SK-N-SH treated with all-trans-retinoic acid at 6 μM for 48 hours (cell line): Measurements from ENCODE around the gene CTSA.
"Not testable (repeated sequence)": the region's sequence is repeated elsewhere in the genome, so short reads cannot be mapped to it uniquely, and the experiment has no call there.

Experiments used
- ATAC-seq: fragments of 200-7000 bp; cut with Tn5 transposase; 3 replicates; pipeline ENCODE4 v1.9.1; 2020; ENCODE audit warnings: mild to moderate bottlenecking, moderate library complexity
- ARNTL ChIP-seq: fragments of 450-650 bp; formaldehyde crosslinking; IDR thresholded peaks from 2 replicates; pipeline ENCODE4 v1.5.0; 2020; ENCODE audit warnings: low read depth, mild to moderate bottlenecking, moderate library complexity, borderline replicate concordance
- BACH2 ChIP-seq: fragments of 250-450 bp; sonication (Bioruptor Pico); IDR thresholded peaks from 2 replicates; pipeline ENCODE4 v1.9.0; 2021; ENCODE audit warnings: mild to moderate bottlenecking, borderline replicate concordance
- CSDC2 ChIP-seq: fragments of 250-450 bp; sonication (Bioruptor Pico); IDR thresholded peaks from 2 replicates; pipeline ENCODE4 v1.5.0; 2020; ENCODE audit warnings: mild to moderate bottlenecking, moderate library complexity
- ESRRG ChIP-seq: fragments of 250-450 bp; sonication (Bioruptor Pico); IDR thresholded peaks from 2 replicates; pipeline ENCODE4 v1.6.1; 2021; ENCODE audit warnings: mild to moderate bottlenecking
- GLIS3 ChIP-seq: fragments of 250-450 bp; sonication (Bioruptor Pico); IDR thresholded peaks from 2 replicates; pipeline ENCODE4 v1.5.0; 2020; ENCODE audit warnings: mild to moderate bottlenecking, moderate library complexity
- ISL1 ChIP-seq: fragments of 250-450 bp; sonication (Bioruptor Pico); IDR thresholded peaks from 2 replicates; pipeline ENCODE4 v2.1.2; 2022; ENCODE audit warnings: mild to moderate bottlenecking, moderate library complexity
- OSR1 ChIP-seq: fragments of 250-450 bp; sonication (Bioruptor Pico); IDR thresholded peaks from 2 replicates; pipeline ENCODE4 v1.8.0; 2022; ENCODE audit warnings: moderate library complexity, mild to moderate bottlenecking, inconsistent platforms
- PPARA ChIP-seq: fragments of 250-450 bp; sonication (Bioruptor Pico); IDR thresholded peaks from 2 replicates; pipeline ENCODE4 v1.5.0; 2020; ENCODE audit warnings: mild to moderate bottlenecking, borderline replicate concordance
- RARB ChIP-seq: fragments of 250-450 bp; sonication (Bioruptor Pico); IDR thresholded peaks from 2 replicates; pipeline ENCODE4 v1.8.0; 2021; ENCODE audit warnings: mild to moderate bottlenecking, moderate library complexity
- SNAI2 ChIP-seq: fragments of 250-450 bp; sonication (Bioruptor Pico); IDR thresholded peaks from 2 replicates; pipeline ENCODE4 v1.5.0; 2020; ENCODE audit warnings: mild to moderate bottlenecking, moderate library complexity
- TCF4 ChIP-seq: fragments of 250-450 bp; sonication (Bioruptor Pico); IDR thresholded peaks from 2 replicates; pipeline ENCODE4 v1.8.0; 2021; ENCODE audit warnings: mild to moderate bottlenecking, moderate library complexity, borderline replicate concordance
- TOX ChIP-seq: fragments of 250-450 bp; sonication (Bioruptor Pico); IDR thresholded peaks from 2 replicates; pipeline ENCODE4 v1.8.0; 2021; ENCODE audit warnings: mild to moderate bottlenecking, moderate library complexity, borderline replicate concordance
- ZC3H10 ChIP-seq: fragments of 250-450 bp; sonication (Bioruptor Pico); IDR thresholded peaks from 2 replicates; pipeline ENCODE4 v1.5.1; 2021; ENCODE audit warnings: mild to moderate bottlenecking, moderate library complexity
- ZFP3 ChIP-seq: fragments of 250-450 bp; sonication (Bioruptor Pico); IDR thresholded peaks from 2 replicates; pipeline ENCODE4 v1.5.0; 2020; ENCODE audit warnings: mild to moderate bottlenecking, moderate library complexity
- ZFP30 ChIP-seq: fragments of 450-650 bp; formaldehyde crosslinking; IDR thresholded peaks from 2 replicates; pipeline ENCODE4 v1.5.0; 2022; ENCODE audit warnings: mild to moderate bottlenecking, moderate library complexity
- ZNF565 ChIP-seq: fragments of 450-650 bp; formaldehyde crosslinking; conservative IDR thresholded peaks from 2 replicates; pipeline ENCODE4 v1.5.0; 2020; ENCODE audit warnings: low read depth, mild to moderate bottlenecking, moderate library complexity
- ZNF70 ChIP-seq: fragments of 450-650 bp; formaldehyde crosslinking; IDR thresholded peaks from 2 replicates; pipeline ENCODE4 v1.5.0; 2020; ENCODE audit warnings: mild to moderate bottlenecking, moderate library complexity
- ZNF8 ChIP-seq: fragments of 450-650 bp; formaldehyde crosslinking; IDR thresholded peaks from 2 replicates; pipeline ENCODE4 v1.5.0; 2020; ENCODE audit warnings: mild to moderate bottlenecking, moderate library complexity
- TF ChIP-seq, protein P1 (sequence below): fragments of 250-450 bp; sonication (Bioruptor Pico); IDR thresholded peaks from 2 replicates; pipeline ENCODE4 v1.8.0; 2020; ENCODE audit warnings: mild to moderate bottlenecking, moderate library complexity, borderline replicate concordance
- TF ChIP-seq, protein P2 (sequence below): fragments of 250-450 bp; sonication (Bioruptor Pico); IDR thresholded peaks from 2 replicates; pipeline ENCODE4 v1.5.1; 2020; ENCODE audit warnings: low read depth, mild to moderate bottlenecking, moderate library complexity
- TF ChIP-seq, protein P3 (sequence below): fragments of 250-450 bp; sonication (Bioruptor Pico); IDR thresholded peaks from 2 replicates; pipeline ENCODE4 v1.8.0; 2021; ENCODE audit warnings: low read depth, mild to moderate bottlenecking, moderate library complexity, borderline replicate concordance

CTSA gene

DNA sequence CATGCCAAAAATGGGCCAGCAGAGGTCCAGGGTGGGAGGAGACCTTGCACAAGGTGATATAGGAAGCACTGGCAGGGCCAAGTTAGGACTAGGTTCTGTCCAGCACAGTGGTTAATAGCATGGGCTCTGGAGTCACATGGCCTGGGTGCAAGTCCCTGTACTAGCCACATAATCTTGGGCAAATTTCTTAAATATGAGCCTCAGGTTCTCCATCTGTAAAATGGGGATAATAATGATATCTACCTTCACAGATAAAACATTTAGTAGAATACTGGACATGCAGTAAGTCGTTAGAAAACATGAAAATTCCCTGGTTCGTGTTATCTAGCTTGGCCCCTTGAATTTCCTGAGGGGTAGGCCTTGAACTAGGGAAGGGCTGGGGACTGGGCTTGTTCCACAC lies 6.2 kb downstream of the CTSA start (continued):
- TF ChIP-seq ISL1 (no peak), ZFP30 (no peak), ZNF565 (CRISPR knock-in tag) (no peak), ZNF70 (no peak)

DNA sequence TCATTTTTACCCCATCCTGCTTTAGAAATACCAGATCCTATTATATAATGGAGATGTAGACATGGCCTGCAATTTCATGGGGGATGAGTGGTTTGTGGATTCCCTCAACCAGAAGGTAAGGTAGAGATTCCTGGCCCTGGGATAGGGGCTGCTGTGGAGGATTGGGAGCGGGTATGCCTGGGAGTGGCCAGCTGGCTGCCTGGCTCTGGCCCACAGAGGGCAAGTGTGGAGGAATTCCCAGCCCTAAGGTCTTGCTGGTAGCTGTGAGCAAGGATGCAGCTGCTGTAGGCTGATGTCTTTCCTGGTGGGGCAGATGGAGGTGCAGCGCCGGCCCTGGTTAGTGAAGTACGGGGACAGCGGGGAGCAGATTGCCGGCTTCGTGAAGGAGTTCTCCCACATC lies 6.6 kb downstream of the CTSA start:
- no peak for ATAC-seq
- TF ChIP-seq, protein P1, sequence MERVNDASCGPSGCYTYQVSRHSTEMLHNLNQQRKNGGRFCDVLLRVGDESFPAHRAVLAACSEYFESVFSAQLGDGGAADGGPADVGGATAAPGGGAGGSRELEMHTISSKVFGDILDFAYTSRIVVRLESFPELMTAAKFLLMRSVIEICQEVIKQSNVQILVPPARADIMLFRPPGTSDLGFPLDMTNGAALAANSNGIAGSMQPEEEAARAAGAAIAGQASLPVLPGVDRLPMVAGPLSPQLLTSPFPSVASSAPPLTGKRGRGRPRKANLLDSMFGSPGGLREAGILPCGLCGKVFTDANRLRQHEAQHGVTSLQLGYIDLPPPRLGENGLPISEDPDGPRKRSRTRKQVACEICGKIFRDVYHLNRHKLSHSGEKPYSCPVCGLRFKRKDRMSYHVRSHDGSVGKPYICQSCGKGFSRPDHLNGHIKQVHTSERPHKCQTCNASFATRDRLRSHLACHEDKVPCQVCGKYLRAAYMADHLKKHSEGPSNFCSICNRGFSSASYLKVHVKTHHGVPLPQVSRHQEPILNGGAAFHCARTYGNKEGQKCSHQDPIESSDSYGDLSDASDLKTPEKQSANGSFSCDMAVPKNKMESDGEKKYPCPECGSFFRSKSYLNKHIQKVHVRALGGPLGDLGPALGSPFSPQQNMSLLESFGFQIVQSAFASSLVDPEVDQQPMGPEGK (CRISPR knock-in tag) = no peak
- no peak for TF ChIP-seq TOX (CRISPR knock-in tag)
- TF ChIP-seq SNAI2 (CRISPR knock-in tag) = no peak
- TF ChIP-seq ESRRG = no peak
- no peak for TF ChIP-seq ZNF565 (CRISPR knock-in tag)
- TF ChIP-seq, protein P2, sequence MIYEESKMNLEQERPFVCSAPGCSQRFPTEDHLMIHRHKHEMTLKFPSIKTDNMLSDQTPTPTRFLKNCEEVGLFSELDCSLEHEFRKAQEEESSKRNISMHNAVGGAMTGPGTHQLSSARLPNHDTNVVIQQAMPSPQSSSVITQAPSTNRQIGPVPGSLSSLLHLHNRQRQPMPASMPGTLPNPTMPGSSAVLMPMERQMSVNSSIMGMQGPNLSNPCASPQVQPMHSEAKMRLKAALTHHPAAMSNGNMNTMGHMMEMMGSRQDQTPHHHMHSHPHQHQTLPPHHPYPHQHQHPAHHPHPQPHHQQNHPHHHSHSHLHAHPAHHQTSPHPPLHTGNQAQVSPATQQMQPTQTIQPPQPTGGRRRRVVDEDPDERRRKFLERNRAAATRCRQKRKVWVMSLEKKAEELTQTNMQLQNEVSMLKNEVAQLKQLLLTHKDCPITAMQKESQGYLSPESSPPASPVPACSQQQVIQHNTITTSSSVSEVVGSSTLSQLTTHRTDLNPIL (CRISPR knock-in tag) = no peak
- TF ChIP-seq TCF4 (CRISPR knock-in tag) = no peak
- no peak for TF ChIP-seq PPARA (CRISPR knock-in tag)
- no peak for TF ChIP-seq CSDC2

DNA sequence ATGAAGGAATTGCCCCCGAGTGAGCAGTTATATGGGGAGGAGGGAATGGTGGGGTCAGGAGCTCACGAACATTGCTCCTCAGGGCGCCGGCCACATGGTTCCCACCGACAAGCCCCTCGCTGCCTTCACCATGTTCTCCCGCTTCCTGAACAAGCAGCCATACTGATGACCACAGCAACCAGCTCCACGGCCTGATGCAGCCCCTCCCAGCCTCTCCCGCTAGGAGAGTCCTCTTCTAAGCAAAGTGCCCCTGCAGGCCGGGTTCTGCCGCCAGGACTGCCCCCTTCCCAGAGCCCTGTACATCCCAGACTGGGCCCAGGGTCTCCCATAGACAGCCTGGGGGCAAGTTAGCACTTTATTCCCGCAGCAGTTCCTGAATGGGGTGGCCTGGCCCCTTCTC lies 7.2 kb downstream of the CTSA start:
- no peak for ATAC-seq
- TF ChIP-seq ARNTL (CRISPR knock-in tag) = no peak
- TF ChIP-seq, protein P2 (CRISPR knock-in tag) = no peak
- no peak for TF ChIP-seq SNAI2 (CRISPR knock-in tag)
- TF ChIP-seq TOX (CRISPR knock-in tag) = no peak

DNA sequence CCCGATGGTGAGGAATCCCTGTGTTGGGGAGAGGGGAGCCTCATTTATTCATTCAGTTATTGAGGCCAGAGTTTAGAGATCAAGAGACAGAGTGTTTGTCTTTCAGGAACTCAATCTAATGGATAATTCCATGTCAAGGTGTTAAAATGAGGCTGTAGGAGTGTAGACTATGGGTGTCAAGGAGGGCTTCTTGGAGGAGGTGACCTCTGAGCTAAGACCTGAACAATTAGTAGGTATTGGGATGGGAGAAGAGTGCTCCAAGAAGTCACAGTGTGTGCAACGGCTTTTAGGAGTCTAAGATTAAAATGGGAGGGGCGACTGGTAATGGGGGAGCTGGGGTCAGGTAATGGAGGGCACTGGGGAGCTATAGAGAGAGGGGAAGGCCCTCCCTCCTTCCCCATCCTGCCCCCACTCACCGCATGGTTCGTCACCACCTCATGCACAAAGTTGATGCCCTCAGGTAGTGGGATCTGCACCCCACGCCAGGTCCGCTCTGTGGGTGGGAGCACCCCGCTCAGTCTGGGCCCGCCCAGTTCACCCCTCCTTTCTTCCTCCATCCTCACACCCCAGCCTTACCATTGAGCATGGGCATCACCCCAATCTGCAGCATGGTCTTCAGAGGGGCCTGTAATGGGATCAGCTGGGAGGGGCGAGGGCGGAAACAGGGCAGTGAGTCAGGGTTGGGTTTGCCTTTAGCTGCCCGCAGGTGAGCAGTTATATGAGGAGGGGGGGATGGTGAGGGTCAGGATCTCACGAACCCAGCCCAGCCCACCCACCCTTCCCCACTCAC lies 8.1 kb downstream of the CTSA start:
- ATAC-seq = no peak
- TF ChIP-seq OSR1 = no peak
- no peak for TF ChIP-seq BACH2 (CRISPR knock-in tag)
- TF ChIP-seq RARB (CRISPR knock-in tag) = no peak
- no peak for TF ChIP-seq TOX (CRISPR knock-in tag)
- no peak for TF ChIP-seq CSDC2
- no peak for TF ChIP-seq SNAI2 (CRISPR knock-in tag)
- no peak for TF ChIP-seq ZC3H10 (CRISPR knock-in tag)
- no peak for TF ChIP-seq ZFP3 (CRISPR knock-in tag)
- TF ChIP-seq GLIS3 (CRISPR knock-in tag) = no peak
- no peak for TF ChIP-seq ISL1
- no peak for TF ChIP-seq ZFP30
- no peak for TF ChIP-seq ZNF565 (CRISPR knock-in tag)
- TF ChIP-seq ZNF8 (CRISPR knock-in tag) = no peak
- TF ChIP-seq, protein P1 (CRISPR knock-in tag) = no peak
- TF ChIP-seq, protein P3, sequence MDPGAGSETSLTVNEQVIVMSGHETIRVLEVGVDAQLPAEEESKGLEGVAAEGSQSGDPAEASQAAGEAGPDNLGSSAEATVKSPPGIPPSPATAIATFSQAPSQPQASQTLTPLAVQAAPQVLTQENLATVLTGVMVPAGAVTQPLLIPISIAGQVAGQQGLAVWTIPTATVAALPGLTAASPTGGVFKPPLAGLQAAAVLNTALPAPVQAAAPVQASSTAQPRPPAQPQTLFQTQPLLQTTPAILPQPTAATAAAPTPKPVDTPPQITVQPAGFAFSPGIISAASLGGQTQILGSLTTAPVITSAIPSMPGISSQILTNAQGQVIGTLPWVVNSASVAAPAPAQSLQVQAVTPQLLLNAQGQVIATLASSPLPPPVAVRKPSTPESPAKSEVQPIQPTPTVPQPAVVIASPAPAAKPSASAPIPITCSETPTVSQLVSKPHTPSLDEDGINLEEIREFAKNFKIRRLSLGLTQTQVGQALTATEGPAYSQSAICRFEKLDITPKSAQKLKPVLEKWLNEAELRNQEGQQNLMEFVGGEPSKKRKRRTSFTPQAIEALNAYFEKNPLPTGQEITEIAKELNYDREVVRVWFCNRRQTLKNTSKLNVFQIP = no peak
- no peak for TF ChIP-seq ZNF70
- TF ChIP-seq TCF4 (CRISPR knock-in tag) = no peak
- no peak for TF ChIP-seq ESRRG
- no peak for TF ChIP-seq ARNTL (CRISPR knock-in tag)
- no peak for TF ChIP-seq PPARA (CRISPR knock-in tag)

DNA sequence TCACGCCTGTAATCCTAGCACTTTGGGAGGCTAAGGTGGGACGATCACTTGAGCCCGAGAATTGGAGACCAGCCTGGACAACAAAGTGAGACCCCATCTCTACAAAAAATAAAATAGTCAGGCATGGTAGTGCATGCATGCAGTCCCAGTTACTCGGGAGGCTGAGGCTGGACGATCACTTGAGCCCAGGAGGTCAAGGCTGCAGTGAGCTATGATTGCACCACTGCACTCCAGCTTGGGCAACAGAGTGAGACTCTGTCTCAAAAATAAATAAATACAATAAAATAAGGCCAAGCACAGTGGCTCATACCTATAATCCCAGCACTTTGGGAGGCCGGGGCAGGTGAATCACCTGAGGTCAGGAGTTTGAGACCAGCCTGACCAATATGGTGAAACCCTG lies 10.2 kb downstream of the CTSA start:
- ATAC-seq = not testable (repeated sequence)
